Immature natural killer cell (primary cell): ENCODE measurements around the gene MAN2B2. TPM values are rescaled to one million over a fixed set of nuclear protein-coding genes. Genes with fewer than 3 reads are reported as not detected.
A peak's percentile ranks its signal among the peaks of the same experiment; 100 is the strongest.
"Not testable (repeated sequence)": the region's sequence is repeated elsewhere in the genome, so short reads cannot be mapped to it uniquely, and the experiment has no call there.

Source experiments
- DNase-seq, 3 donors: peaks; one replicate each; pipeline ENCODE4 v3.0.0; 2022; ENCODE audit warnings: mixed read lengths in 1 of 3
- H3K27ac Mint-ChIP-seq, 6 donors: one replicate each; pipeline ENCODE4 v1.8.0; 2020; ENCODE audit warnings: mixed read lengths in 6 of 6, mild to moderate bottlenecking in 5 of 6, inconsistent platforms in 4 of 6, moderate library complexity in 3 of 6
- H3K27me3 Mint-ChIP-seq, 3 donors: one replicate each; pipeline ENCODE4 v1.8.0; 2020 to 2021; ENCODE audit warnings: low read depth in 3 of 3, mild to moderate bottlenecking in 3 of 3, mixed read lengths in 3 of 3, moderate library complexity in 3 of 3, inconsistent platforms in 1 of 3
- H3K36me3 Mint-ChIP-seq, 3 donors: one replicate each; pipeline ENCODE4 v1.8.0; 2020; ENCODE audit warnings: mixed read lengths in 3 of 3, inconsistent platforms in 2 of 3, mild to moderate bottlenecking in 2 of 3
- H3K4me1 Mint-ChIP-seq, 2 donors: one replicate each; pipeline ENCODE4 v1.8.0; 2020; ENCODE audit warnings: inconsistent platforms in 2 of 2, mild to moderate bottlenecking in 2 of 2, mixed read lengths in 2 of 2, moderate library complexity in 1 of 2
- H3K4me3 Mint-ChIP-seq, 5 donors: one replicate each; pipeline ENCODE4 v1.8.0; 2020; ENCODE audit warnings: mild to moderate bottlenecking in 5 of 5, mixed read lengths in 5 of 5, inconsistent platforms in 3 of 5, moderate library complexity in 3 of 5
- H3K9me3 Mint-ChIP-seq, 6 donors: one replicate each; pipeline ENCODE4 v1.8.0; 2020; ENCODE audit warnings: mild to moderate bottlenecking in 6 of 6, mixed read lengths in 6 of 6, inconsistent platforms in 4 of 6, moderate library complexity in 3 of 6
- polyA plus RNA-seq, 3 donors: library from polyadenylated mRNA; unstranded; fragments of 300-500 nt; fragmentation: Illumina TruSeq; gene quantifications; one replicate each; pipeline ENCODE4 v1.2.3, GENCODE V29; 2021

Gene MAN2B2
- polyA plus RNA-seq, 3 donors from 2014 or later = 12.9 to 34.9 (median 15.3) TPM

DNA sequence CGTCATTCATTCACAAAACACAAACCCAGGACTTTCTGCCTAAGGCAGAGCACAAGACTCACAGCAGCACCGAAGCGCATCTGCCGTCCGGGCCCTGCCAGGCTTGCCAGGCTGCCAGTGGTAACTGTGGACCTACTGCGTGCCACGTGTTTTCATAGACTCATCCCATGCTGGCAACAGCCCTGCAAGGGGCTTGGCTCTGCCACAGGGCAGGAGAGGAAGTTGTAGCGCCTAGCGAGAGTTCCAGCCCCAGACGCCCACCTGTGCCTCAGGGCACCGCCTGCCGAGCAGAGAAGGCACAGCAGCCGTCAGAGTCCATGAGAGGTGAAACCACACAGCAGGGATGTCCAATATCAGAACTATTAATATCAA is 46.6 kb downstream of the MAN2B2 start:
- no peak for DNase-seq
- peaks cover 0 to 2% (median 1%) of the 10 kb centered on the region in 3 donors for H3K27me3 Mint-ChIP-seq
- H3K4me1 Mint-ChIP-seq = no peaks in the 10 kb centered on the region
- H3K4me3 Mint-ChIP-seq = no peak overlapping the region
- H3K36me3 Mint-ChIP-seq = peaks cover 10 to 39% (median 14%) of the 10 kb centered on the region in 3 donors
- H3K27ac Mint-ChIP-seq = peak overlapping the region in 1 of 6 donors; percentile 1
- H3K9me3 Mint-ChIP-seq = no peaks in the 10 kb centered on the region

DNA sequence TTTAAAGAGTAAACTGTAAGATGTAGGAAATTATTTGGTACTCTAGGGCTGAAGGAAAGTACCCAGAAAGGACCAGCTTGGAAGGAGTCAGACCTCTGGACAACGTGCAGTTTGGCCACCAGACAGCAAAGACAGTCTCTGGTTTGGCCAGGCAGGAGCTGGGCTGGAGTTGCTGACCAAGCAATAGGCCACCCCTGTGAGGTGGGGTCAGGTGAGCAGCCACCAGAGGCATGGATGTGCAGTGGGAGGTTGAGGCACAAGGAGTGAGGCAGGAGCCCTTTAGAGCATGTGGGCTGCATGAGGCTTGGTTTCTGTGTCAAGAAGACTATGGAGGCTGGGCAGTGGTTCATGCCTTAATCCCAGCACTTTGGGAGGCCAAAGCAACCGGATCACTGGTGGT is 47.8 kb downstream of the MAN2B2 start:
- Mint-ChIP-seq H3K4me1 (no peaks in the 10 kb centered on the region), H3K36me3 (peaks cover 4 to 27% (median 7%) of the 10 kb centered on the region in 3 donors), H3K4me3 (peak overlapping the region in 1 of 5 donors; percentile 30), H3K9me3 (no peaks in the 10 kb centered on the region), H3K27ac (no peak overlapping the region), H3K27me3 (peaks cover 0 to 2% (median 0%) of the 10 kb centered on the region in 3 donors)
- no peak for DNase-seq

DNA sequence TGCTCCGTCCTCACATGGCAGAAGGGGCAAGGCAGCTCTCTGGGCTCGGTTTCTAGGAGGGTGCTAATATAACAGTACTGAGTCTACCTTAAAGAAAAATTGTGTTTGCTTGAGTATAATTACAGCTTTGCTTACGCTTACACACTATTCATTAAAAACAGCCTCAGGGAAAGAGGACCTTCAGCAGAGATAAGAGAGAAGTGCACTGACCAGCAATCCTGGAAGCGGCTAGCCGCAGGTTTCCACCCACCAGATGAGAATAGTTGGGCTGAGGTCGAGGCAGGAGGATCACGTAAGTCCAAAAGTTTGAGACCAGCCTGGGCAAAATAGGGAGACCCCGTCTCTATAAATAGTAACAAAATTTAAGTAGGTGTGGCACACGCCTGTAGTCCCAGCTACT is 50.3 kb downstream of the MAN2B2 start:
- Mint-ChIP-seq H3K4me3 (no peak overlapping the region), H3K27me3 (no peaks in the 10 kb centered on the region), H3K36me3 (peaks cover 0 to 12% (median 4%) of the 10 kb centered on the region in 3 donors), H3K9me3 (no peaks in the 10 kb centered on the region), H3K27ac (no peak overlapping the region), H3K4me1 (no peaks in the 10 kb centered on the region)
- DNase-seq = no peak

DNA sequence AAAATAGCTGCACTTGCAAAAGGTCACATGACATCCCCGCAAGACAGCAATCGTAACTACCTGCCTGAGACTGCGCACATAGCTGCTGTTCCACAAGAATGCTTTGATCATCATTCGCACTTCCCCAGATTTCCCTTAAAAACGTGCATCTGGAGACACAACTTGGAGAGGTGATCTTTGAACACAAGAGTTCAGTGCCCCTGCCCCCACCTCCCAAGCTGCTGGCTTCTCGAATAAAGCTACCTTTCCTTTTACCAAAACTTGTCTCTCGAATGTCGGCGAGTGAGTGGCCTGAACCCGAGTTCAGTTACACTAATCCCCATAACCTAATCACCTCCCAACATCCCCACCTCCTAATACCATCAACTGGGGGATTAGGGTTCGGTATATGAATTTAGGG is 51.1 kb downstream of the MAN2B2 start:
- Mint-ChIP-seq H3K27ac (peak overlapping the region in 1 of 6 donors; percentile 9), H3K36me3 (peaks cover 0 to 9% (median 4%) of the 10 kb centered on the region in 3 donors), H3K4me3 (no peak overlapping the region), H3K4me1 (no peaks in the 10 kb centered on the region), H3K9me3 (no peaks in the 10 kb centered on the region), H3K27me3 (no peaks in the 10 kb centered on the region)
- no peak for DNase-seq

DNA sequence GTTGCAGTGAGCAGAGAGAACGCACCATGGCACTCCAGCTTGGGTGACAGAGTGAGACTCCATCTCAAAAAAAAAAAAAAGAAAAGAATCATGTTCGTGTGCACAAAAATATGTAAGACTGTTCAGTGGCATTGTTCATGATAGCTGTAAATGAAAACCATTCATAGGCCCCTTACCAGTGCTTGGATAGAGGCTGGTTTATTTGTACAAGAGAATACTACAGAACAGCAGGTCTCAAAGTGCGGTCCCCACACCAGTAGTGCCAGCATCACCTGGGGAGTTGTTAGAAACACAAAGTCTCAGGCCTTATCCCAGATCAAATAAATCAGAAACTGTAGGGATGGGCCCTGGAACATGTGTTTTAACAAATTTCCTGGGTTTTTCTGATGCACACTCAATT is 52.8 kb downstream of the MAN2B2 start:
- Mint-ChIP-seq H3K4me1 (no peaks in the 10 kb centered on the region), H3K27ac (no peak overlapping the region), H3K9me3 (no peaks in the 10 kb centered on the region), H3K4me3 (no peak overlapping the region), H3K27me3 (peaks cover 0 to 2% (median 0%) of the 10 kb centered on the region in 3 donors), H3K36me3 (no peaks in the 10 kb centered on the region)
- no peak for DNase-seq

DNA sequence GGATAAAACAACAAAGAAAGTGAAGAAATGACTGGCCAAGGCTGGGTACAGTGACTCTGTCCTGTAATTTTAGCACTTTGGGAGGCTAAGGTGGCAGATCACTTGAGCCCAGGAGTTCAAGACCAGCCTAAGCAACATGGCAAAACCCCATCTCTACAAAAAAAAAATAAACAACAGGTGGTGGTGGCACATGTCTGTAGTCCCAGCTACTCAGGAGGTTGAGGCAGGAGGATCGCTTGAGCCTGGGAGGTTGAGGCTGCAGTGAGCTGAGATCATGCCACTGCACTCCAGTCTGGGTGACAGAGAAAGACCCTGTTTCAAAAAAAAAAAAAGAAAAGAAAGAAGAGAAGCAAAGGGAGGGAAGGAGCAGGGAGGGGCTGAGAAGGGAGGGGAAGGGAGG is 53.5 kb downstream of the MAN2B2 start:
- not testable (repeated sequence) for H3K36me3 Mint-ChIP-seq, H3K4me1 Mint-ChIP-seq, H3K27ac Mint-ChIP-seq, H3K9me3 Mint-ChIP-seq, H3K27me3 Mint-ChIP-seq, DNase-seq, H3K4me3 Mint-ChIP-seq

DNA sequence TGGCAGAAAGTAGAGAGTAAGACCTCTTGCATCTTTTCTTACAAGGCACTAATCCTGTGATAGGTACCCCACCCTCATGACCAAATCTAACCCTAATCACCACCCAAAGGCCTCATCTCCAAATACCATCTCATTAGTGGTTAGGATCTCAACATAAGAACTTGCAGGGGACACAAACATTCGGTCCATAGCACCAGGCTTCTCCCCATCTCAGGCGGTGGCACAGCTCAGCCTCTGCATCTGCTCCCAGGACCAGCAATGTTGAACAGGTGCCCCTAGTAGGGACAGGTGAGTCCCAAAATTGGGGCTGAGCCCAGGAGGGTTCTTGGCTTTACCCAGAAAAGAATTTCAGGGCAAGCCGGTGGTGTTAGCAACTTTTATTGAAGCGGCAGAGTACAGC is 57.1 kb downstream of the MAN2B2 start:
- no peak overlapping the region for H3K27ac Mint-ChIP-seq
- H3K9me3 Mint-ChIP-seq = no peaks in the 10 kb centered on the region
- no peaks in the 10 kb centered on the region for H3K4me1 Mint-ChIP-seq
- H3K27me3 Mint-ChIP-seq = peaks cover 0 to 2% (median 0%) of the 10 kb centered on the region in 3 donors
- H3K4me3 Mint-ChIP-seq = no peak overlapping the region
- DNase-seq = no peak
- no peaks in the 10 kb centered on the region for H3K36me3 Mint-ChIP-seq

DNA sequence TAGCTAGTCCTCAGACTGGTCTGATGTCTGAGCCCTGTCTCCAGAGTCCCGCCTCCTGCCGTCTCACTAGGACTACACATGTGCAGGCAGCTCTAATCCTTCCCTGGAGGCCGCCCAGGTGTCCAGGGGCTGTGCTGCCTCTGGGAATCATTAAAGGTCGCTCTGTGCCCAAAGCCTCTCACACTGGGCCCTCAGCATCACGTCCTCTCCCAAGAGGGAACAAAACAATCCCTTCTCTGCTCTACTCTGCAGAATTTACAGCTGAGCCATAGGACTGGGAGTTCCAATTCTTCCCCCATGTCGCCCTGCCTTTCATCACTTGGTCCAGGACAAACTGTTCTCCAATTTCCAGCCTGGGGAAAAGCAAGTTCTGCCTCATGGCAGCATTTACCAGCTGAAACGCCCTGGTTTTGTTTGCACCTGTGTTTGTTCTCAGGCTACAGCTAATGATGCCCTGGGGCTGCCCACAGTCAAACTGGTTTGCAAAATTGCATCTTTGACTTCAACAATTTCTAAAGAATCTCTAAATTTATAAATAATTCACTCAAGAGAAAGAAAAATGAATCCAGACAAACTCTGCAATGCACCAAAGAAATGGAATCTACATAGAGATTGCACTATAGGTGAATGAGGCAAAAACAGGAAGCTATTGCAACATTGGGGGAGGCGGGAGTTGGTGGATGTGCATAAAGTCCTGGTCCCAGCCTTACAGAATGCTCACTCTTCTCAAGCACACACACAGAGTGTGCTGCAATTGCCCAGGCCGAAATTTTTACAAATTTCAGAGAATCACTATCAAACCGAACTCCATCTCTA is 58.3 kb downstream of the MAN2B2 start:
- H3K27me3 Mint-ChIP-seq = peaks cover 0 to 2% (median 0%) of the 10 kb centered on the region in 3 donors
- no peak overlapping the region for H3K27ac Mint-ChIP-seq
- H3K4me1 Mint-ChIP-seq = peaks cover 0 to under 1% of the 10 kb centered on the region in 2 donors
- no peak overlapping the region for H3K4me3 Mint-ChIP-seq
- H3K36me3 Mint-ChIP-seq = no peaks in the 10 kb centered on the region
- no peak for DNase-seq
- H3K9me3 Mint-ChIP-seq = no peaks in the 10 kb centered on the region

DNA sequence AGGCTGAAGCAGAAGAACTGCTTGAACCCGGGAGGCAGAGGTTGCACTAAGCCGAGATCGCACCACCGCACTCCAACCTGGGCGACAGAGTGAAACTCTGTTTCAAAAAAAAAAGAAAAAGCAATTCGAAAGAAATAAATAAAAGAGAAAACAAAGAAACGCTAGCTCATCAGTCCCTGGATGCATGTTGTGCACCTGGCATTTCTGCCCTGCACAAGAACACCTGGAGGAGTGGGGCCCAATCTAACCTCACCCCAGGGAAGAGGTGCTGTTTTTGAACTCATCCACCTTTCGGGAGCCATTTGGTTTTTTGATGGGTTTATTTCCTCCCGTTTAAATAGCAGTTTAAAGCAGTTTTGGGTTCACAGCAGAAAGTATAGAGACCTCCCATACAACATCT is 59.8 kb downstream of the MAN2B2 start:
- Mint-ChIP-seq H3K4me1 (peaks cover 0 to 4% of the 10 kb centered on the region in 2 donors), H3K4me3 (no peak overlapping the region), H3K36me3 (no peaks in the 10 kb centered on the region), H3K9me3 (no peaks in the 10 kb centered on the region), H3K27me3 (peaks cover 0 to 2% (median 0%) of the 10 kb centered on the region in 3 donors), H3K27ac (no peak overlapping the region)
- no peak for DNase-seq

DNA sequence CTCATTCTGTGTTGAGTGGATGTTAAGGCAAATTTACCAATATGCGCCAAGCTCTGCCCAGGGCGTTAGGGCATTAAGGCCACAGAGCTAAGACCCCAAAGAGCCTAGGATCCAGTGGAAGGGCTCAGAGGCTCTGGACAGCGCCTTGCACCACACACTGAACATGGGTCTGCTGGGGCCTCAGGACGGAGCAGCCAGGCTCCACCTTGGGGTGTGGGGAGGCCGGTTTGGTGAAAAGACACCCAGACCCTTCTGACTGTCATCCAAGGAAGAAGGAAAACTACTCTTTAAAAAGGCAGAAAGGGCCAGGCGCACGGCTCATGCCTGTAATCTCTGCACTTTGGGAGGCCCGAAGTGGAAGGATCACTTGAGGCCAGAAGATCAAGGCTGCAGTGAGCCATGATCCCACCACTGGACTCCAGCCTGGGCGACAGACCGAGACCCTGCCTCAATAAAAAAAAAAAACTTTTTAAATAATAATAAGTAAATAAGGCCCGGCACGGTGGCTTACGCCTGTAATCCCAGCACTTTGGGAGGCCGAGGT is 64.2 kb downstream of the MAN2B2 start:
- Mint-ChIP-seq H3K36me3 (peaks cover 11 to 19% (median 18%) of the 10 kb centered on the region in 3 donors), H3K27me3 (peaks cover 15 to 20% (median 19%) of the 10 kb centered on the region in 3 donors), H3K4me1 (peaks cover 39 to 40% of the 10 kb centered on the region in 2 donors), H3K27ac (peak overlapping the region in 1 of 6 donors; percentile 20), H3K9me3 (peaks cover 0 to 1% (median 0%) of the 10 kb centered on the region in 6 donors), H3K4me3 (peak overlapping the region in 4 of 5 donors; percentile 56 to 99 (median 64))
- no peak for DNase-seq

DNA sequence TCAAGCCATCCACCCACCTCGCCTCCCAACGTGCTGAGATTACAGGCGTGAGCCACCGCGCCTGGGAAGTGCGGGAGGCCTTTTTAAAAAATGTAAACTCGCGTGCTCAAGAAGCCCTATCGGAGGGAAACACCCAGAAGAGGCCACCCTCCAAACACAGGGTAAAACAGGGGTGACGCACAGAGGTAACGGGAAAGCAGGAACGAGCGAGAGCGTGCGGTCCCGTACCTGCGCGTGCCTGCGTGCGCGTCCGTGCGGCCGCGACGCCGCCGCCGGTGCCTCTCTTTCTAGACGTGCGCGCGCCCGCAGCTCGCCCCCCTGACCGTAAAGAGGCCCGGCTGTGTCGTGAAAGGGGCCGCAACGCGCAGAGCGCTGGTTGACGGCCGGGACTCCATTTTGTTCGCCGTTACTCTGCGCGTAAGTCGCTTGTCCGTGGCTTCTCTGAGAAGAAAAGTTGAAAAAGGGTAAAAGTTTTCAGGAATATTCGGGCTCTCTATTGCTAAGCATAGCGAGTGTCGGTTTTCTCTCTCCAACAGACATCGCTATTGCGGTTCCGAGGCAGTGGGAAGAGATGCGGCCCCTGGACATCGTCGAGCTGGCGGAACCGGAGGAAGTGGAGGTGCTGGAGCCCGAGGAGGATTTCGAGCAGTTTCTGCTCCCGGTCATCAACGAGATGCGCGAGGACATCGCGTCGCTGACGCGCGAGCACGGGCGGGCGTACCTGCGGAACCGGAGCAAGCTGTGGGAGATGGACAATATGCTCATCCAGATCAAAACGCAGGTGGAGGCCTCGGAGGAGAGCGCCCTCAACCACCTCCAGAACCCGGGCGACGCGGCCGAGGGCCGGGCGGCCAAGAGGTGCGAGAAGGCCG is 65.5 kb downstream of the MAN2B2 start, which contains the start of gene MRFAP1:
MRFAP1 (plus strand) TSS at position 394 of the 872 bp plus-strand sequence; CDS start at position 572, 178 bp downstream.
- peak; percentile 92 to 94 (median 93) for DNase-seq
- H3K27ac Mint-ChIP-seq = peak within 1 kb of the TSS; percentile 92 to 100 (median 98)
- H3K4me1 Mint-ChIP-seq = peaks cover 39 to 42% of the 10 kb centered on the region in 2 donors
- H3K4me3 Mint-ChIP-seq = peak within 1 kb of the TSS; percentile 95 to 99 (median 97)
- peaks cover 15 to 20% (median 19%) of the 10 kb centered on the region in 3 donors for H3K27me3 Mint-ChIP-seq
- peaks cover 0 to 1% (median 0%) of the 10 kb centered on the region in 6 donors for H3K9me3 Mint-ChIP-seq
- peaks cover 11 to 19% (median 18%) of the 10 kb centered on the region in 3 donors for H3K36me3 Mint-ChIP-seq

DNA sequence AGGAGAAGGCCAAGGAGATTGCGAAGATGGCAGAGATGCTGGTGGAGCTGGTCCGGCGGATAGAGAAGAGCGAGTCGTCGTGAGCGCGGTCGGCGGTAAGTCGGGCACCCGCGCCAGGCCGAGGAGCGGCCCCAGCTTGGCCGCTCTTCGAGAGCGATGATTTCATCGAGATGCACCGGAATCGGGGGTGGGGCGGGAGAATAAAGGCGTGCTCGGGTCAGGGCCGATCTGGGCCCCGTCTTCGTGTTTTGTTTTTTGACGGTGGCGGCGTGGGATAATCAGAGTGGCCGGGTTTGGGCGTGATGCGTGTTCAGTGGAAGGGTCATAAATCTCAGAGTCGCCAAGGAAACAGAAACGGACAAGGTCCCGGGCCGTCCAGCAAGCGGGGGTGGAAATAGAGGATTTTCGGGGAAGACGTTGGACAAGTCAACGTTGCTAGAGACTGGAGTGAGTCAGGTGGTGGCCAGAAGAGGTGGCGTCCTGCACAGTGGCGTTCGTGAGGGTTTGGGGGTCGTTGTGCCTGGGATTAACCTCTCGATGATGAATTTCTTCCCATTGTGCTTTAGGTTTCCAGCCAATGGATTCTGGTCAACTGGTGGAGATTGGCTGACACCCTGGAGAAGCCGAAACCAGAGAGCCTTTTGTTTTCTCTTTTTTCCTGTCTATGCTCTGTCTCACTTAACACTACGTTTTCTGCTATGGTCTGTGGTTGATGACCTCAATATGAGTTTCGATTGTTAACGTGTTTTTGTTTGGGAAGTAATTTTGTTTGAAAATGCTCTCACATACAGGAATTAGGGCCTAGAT is 66.4 kb downstream of the MAN2B2 start:
- Mint-ChIP-seq H3K9me3 (peaks cover 0 to 1% (median 0%) of the 10 kb centered on the region in 6 donors), H3K27me3 (peaks cover 15 to 20% (median 19%) of the 10 kb centered on the region in 3 donors), H3K36me3 (peaks cover 11 to 19% (median 18%) of the 10 kb centered on the region in 3 donors), H3K4me3 (peak overlapping the region; percentile 95 to 99 (median 97)), H3K27ac (peak overlapping the region; percentile 92 to 100 (median 98)), H3K4me1 (peaks cover 39 to 42% of the 10 kb centered on the region in 2 donors)
- peak; percentile 71 to 75 (median 74) for DNase-seq

DNA sequence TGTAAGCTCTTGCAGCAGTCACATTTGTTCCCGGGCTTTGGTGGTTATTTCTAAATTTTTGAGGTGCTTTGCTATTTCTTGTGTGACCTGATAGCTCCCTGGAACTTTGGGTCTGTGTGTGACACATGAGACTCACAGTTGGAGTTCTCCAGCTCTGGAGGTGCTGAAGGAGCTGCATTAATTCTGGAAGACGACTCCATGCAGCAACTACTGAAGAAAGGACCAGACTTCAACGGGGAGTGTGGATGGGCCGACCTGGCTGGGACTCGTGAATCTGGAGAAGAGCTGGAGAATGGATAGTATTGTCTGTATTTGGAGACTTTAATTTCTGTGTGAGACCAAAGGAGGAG is 67.0 kb downstream of the MAN2B2 start:
- peaks cover 15 to 20% (median 19%) of the 10 kb centered on the region in 3 donors for H3K27me3 Mint-ChIP-seq
- no peak for DNase-seq
- H3K4me1 Mint-ChIP-seq = peaks cover 39 to 42% of the 10 kb centered on the region in 2 donors
- H3K9me3 Mint-ChIP-seq = peaks cover 0 to 1% (median 0%) of the 10 kb centered on the region in 6 donors
- H3K27ac Mint-ChIP-seq = peak overlapping the region; percentile 92 to 100 (median 98)
- H3K4me3 Mint-ChIP-seq = peak overlapping the region; percentile 95 to 99 (median 97)
- peaks cover 11 to 19% (median 18%) of the 10 kb centered on the region in 3 donors for H3K36me3 Mint-ChIP-seq
